SK-N-SH treated with all-trans-retinoic acid at 6 μM for 48 hours (cell line): ENCODE results near the gene SAMD3.

Source experiments
- ATAC-seq: fragments of 200-7000 bp; cut with Tn5 transposase; 3 replicates; pipeline ENCODE4 v1.9.1; 2020; ENCODE audit warnings: mild to moderate bottlenecking, moderate library complexity
- ARNTL ChIP-seq: fragments of 450-650 bp; formaldehyde crosslinking; IDR thresholded peaks from 2 replicates; pipeline ENCODE4 v1.5.0; 2020; ENCODE audit warnings: low read depth, mild to moderate bottlenecking, moderate library complexity, borderline replicate concordance
- CSRNP3 ChIP-seq: fragments of 250-450 bp; sonication (Bioruptor Pico); IDR thresholded peaks from 2 replicates; pipeline ENCODE4 v1.5.1; 2021; ENCODE audit warnings: mild to moderate bottlenecking, moderate library complexity
- GLIS3 ChIP-seq: fragments of 250-450 bp; sonication (Bioruptor Pico); IDR thresholded peaks from 2 replicates; pipeline ENCODE4 v1.5.0; 2020; ENCODE audit warnings: mild to moderate bottlenecking, moderate library complexity
- PATZ1 ChIP-seq: fragments of 250-450 bp; sonication (Bioruptor Pico); IDR thresholded peaks from 2 replicates; pipeline ENCODE4 v1.8.0; 2020; ENCODE audit warnings: mild to moderate bottlenecking, moderate library complexity, borderline replicate concordance
- POU6F1 ChIP-seq: fragments of 250-450 bp; sonication (Bioruptor Pico); IDR thresholded peaks from 2 replicates; pipeline ENCODE4 v1.8.0; 2021; ENCODE audit warnings: low read depth, mild to moderate bottlenecking, moderate library complexity, borderline replicate concordance
- PPARA ChIP-seq: fragments of 250-450 bp; sonication (Bioruptor Pico); IDR thresholded peaks from 2 replicates; pipeline ENCODE4 v1.5.0; 2020; ENCODE audit warnings: mild to moderate bottlenecking, borderline replicate concordance
- RARB ChIP-seq: fragments of 250-450 bp; sonication (Bioruptor Pico); IDR thresholded peaks from 2 replicates; pipeline ENCODE4 v1.8.0; 2021; ENCODE audit warnings: mild to moderate bottlenecking, moderate library complexity
- TCF4 ChIP-seq: fragments of 250-450 bp; sonication (Bioruptor Pico); IDR thresholded peaks from 2 replicates; pipeline ENCODE4 v1.8.0; 2021; ENCODE audit warnings: mild to moderate bottlenecking, moderate library complexity, borderline replicate concordance
- TOX ChIP-seq: fragments of 250-450 bp; sonication (Bioruptor Pico); IDR thresholded peaks from 2 replicates; pipeline ENCODE4 v1.8.0; 2021; ENCODE audit warnings: mild to moderate bottlenecking, moderate library complexity, borderline replicate concordance
- TSHZ2 ChIP-seq: fragments of 250-450 bp; sonication (Bioruptor Pico); IDR thresholded peaks from 2 replicates; pipeline ENCODE4 v1.5.0; 2020; ENCODE audit warnings: mild to moderate bottlenecking, moderate library complexity
- ZC3H10 ChIP-seq: fragments of 250-450 bp; sonication (Bioruptor Pico); IDR thresholded peaks from 2 replicates; pipeline ENCODE4 v1.5.1; 2021; ENCODE audit warnings: mild to moderate bottlenecking, moderate library complexity
- ZFP30 ChIP-seq: fragments of 450-650 bp; formaldehyde crosslinking; IDR thresholded peaks from 2 replicates; pipeline ENCODE4 v1.5.0; 2022; ENCODE audit warnings: mild to moderate bottlenecking, moderate library complexity
- ZNF565 ChIP-seq: fragments of 450-650 bp; formaldehyde crosslinking; conservative IDR thresholded peaks from 2 replicates; pipeline ENCODE4 v1.5.0; 2020; ENCODE audit warnings: low read depth, mild to moderate bottlenecking, moderate library complexity
- ZNF8 ChIP-seq: fragments of 450-650 bp; formaldehyde crosslinking; IDR thresholded peaks from 2 replicates; pipeline ENCODE4 v1.5.0; 2020; ENCODE audit warnings: mild to moderate bottlenecking, moderate library complexity

SAMD3 gene

GRCh38 chr6:130143709-130144108, 79.0 kb downstream of the SAMD3 start:
- TF ChIP-seq GLIS3 (CRISPR knock-in tag) (no peak), ZNF8 (CRISPR knock-in tag) (no peak), CSRNP3 (CRISPR knock-in tag) (no peak), TCF4 (CRISPR knock-in tag) (no peak), ZC3H10 (CRISPR knock-in tag) (no peak), PPARA (CRISPR knock-in tag) (no peak), TSHZ2 (CRISPR knock-in tag) (no peak), TOX (CRISPR knock-in tag) (no peak), RARB (CRISPR knock-in tag) (no peak)
- ATAC-seq: peak; percentile 64

GRCh38 chr6:130140084-130140483, 82.7 kb downstream of the SAMD3 start:
- TF ChIP-seq RARB (CRISPR knock-in tag) (no peak), POU6F1 (CRISPR knock-in tag) (no peak), GLIS3 (CRISPR knock-in tag) (no peak), ZFP30 (CRISPR knock-in tag) (no peak), TSHZ2 (CRISPR knock-in tag) (no peak), PATZ1 (CRISPR knock-in tag) (no peak), ZNF8 (CRISPR knock-in tag) (no peak), ARNTL (CRISPR knock-in tag) (no peak)
- no peak for ATAC-seq

- TF ChIP-seq TSHZ2 (CRISPR knock-in tag) (no peak), CSRNP3 (CRISPR knock-in tag) (no peak), ZNF565 (CRISPR knock-in tag) (no peak)
- ATAC-seq: no peak
Measured at GRCh38 chr6:130138909-130139242, 83.9 kb downstream of the SAMD3 start.
